ENCODE measurements around the gene BBS9.
"Not testable (repeated sequence)": the region's sequence is repeated elsewhere in the genome, so short reads cannot be mapped to it uniquely, and the experiment has no call there.

Gene BBS9

GRCh38 chr7:33276729-33277128, 147.4 kb downstream of the BBS9 start:
- DNase-seq (ENCODE audit: low spot score), result no peak

DNA sequence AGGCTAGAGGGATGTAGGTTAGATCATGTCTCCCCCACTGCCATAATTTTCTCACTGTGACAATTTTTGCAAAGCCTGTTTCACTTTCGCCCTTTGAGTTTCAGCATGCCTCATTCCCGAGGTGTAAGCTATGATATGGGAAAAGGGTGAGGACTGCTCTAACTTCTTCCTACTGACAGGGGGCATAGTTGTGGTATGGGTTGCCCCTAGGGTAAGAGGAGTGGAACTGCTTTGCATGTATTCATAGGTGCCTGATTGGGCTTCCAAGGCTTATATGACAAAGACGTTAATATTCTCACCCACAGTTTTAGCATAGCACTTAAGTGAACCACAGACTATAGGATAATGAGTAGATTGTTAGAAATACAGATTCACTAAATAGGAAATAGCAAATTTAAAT, 148.7 kb downstream of the BBS9 start:
- DNase-seq (ENCODE audit: low spot score), result no peak

GRCh38 chr7:33286501-33286900, 157.1 kb downstream of the BBS9 start:
- no peak for DNase-seq (ENCODE audit: low spot score)

GRCh38 chr7:33287738-33288137, 158.4 kb downstream of the BBS9 start:
- no peak for DNase-seq (ENCODE audit: low spot score)

- no peak for DNase-seq (ENCODE audit: low spot score)
Observed at GRCh38 chr7:33298848-33299247, 169.5 kb downstream of the BBS9 start.

DNA sequence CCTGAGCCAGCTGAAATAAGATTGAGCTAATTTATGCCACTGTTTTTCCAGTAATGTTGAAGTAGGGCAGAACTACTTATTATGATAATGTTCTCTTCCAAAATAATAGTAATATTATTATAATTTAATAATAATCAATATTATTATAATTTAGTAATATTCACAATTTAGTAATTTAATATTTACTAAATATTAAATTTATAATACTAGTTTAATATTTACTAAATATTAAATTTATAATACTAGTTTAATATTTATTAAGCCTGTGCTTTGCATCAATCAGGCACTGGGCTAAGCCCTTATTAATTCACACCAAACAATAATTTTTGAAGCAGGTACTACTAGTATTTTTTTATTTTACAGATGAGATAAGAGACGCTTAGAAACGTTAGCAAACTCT, 170.1 kb downstream of the BBS9 start:
- no peak for DNase-seq (ENCODE audit: low spot score)

DNA sequence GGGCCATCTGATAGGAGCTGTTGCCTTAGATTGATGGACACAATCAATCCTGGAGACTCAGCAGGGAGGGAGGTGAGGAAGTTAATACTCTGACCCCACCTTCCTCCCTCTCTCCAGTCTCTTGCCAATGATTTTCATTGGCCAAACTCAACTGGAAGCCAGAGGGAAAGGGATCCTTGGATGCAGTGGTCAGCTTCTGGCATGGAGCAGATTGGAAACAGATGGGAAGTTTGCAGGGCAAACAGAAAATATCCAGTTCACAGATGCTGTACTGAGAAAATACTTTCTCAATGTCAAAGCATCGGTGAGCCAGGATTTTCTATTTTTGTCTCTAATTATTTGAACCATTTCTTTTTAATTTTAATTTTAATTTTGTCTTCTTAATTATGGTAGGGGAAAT, 170.8 kb downstream of the BBS9 start:
- DNase-seq (ENCODE audit: low spot score), result no peak

GRCh38 chr7:33300742-33301141, 171.4 kb downstream of the BBS9 start:
- DNase-seq (ENCODE audit: low spot score), result no peak

- DNase-seq (ENCODE audit: low spot score), result not testable (repeated sequence)
Observed at GRCh38 chr7:33303978-33304557, 174.7 kb downstream of the BBS9 start.

- no peak for DNase-seq (ENCODE audit: low spot score)
Observed at GRCh38 chr7:33307205-33307604, 177.8 kb downstream of the BBS9 start.

DNA sequence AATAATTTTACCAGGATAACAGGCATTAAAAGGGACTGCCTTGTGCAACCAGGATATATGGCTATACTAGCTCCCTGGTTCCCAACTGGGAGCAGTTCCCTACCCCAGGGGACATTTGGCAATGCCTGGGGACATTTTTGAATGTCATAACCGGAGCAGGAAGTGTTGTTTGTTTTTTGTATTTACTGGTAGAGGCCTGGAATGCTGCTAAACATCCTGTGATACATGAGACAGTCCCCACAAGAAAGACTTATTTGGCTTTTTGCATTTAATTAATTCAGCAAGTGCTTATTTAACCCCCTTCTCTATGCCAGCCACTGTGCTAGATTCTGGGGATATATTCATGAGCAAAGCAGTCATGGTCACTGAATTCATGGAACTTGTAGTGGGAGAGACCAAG, 181.2 kb downstream of the BBS9 start:
- DNase-seq (ENCODE audit: low spot score), result no peak

- DNase-seq (ENCODE audit: low spot score), result no peak
Observed at GRCh38 chr7:33325754-33326484, 196.6 kb downstream of the BBS9 start.

GRCh38 chr7:33326485-33326848, 197.1 kb downstream of the BBS9 start:
- no peak for DNase-seq (ENCODE audit: low spot score)

GRCh38 chr7:33327427-33327826, 198.1 kb downstream of the BBS9 start:
- no peak for DNase-seq (ENCODE audit: low spot score)

GRCh38 chr7:33334349-33334748, 205.0 kb downstream of the BBS9 start:
- DNase-seq (ENCODE audit: low spot score), result no peak

- no peak for DNase-seq (ENCODE audit: low spot score)
Observed at GRCh38 chr7:33336820-33337219, 207.5 kb downstream of the BBS9 start.

GRCh38 chr7:33339074-33339790, 209.9 kb downstream of the BBS9 start:
- DNase-seq (ENCODE audit: low spot score), result no peak

DNA sequence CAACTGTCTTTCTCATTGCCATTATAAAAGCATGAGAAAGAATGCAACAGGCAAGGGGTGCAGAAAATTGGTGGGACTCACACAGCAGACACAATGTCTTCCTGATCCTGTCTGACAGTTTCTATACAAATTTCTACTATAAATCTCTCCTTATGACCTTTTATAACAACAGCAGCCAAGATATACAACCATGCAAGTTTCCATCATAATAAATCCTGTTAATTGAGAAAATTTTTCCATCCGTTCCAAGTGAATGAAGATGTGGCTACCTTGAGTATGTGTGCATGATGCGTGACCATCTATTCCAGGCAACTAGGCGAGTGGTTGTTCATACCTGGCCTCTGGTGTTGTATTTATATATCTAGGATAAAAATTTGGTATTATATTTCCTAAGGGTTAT, 216.7 kb downstream of the BBS9 start:
- no peak for DNase-seq (ENCODE audit: low spot score)

DNA sequence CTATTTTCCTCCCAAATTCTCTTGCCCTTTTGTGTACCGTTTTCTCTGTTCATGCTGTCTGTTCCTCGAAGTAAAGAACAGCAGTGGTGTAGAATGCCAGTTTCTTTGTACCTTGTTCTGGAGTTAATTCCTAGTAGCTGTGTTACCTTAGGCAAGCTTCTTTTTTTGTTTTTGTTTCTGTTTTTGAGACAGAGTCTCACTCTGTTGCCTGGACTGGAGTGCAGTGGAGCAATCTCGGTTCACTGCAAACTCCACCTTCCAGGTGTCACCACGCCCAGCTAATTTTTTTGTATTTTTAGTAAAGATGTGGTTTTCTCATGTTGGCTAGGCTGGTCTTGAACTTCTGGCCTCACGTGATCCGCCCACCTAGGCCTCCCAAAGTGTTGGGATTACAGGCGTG, 221.2 kb downstream of the BBS9 start:
- no peak for DNase-seq (ENCODE audit: low spot score)

DNA sequence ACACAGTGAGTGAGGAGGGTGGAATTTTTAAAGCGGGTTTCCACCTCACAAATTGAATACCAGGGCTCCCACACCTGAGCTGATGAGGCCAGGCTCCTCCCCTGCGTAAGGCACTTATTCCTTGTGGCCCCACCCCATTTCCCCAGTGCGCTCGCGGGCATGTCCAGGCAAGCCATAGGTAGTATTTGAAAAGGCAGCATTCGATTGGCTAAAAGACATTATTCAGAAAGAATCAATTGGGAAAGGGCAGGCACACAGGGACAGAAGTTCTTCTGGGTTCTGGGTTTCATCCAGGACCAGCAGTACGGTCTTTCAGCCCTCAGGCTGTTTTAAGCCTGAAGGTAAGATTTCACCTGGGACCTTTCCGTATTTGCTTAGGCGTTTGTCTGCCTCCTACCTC, 222.3 kb downstream of the BBS9 start:
- no peak for DNase-seq (ENCODE audit: low spot score)

GRCh38 chr7:33354201-33354600, 224.8 kb downstream of the BBS9 start:
- DNase-seq (ENCODE audit: low spot score), result no peak

DNA sequence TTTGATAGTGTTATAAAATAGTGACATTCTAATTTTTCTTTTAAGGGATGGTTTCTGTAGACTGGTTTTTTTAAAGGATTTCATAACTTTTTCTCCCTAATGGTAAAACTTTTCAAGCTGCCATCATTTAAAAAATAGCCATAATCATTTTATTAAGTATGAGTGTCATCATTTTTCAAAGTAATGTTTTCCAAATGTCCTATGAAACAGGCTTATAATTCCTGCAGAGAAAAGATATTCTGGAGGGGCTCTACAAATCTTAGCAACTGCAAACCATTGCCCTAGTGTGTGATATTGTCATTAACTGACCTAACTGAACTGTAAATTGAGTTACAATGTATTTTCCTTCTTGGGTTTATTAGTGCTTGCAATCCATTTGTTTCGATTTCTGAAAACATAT, 226.0 kb downstream of the BBS9 start:
- DNase-seq (ENCODE audit: low spot score), result no peak

DNA sequence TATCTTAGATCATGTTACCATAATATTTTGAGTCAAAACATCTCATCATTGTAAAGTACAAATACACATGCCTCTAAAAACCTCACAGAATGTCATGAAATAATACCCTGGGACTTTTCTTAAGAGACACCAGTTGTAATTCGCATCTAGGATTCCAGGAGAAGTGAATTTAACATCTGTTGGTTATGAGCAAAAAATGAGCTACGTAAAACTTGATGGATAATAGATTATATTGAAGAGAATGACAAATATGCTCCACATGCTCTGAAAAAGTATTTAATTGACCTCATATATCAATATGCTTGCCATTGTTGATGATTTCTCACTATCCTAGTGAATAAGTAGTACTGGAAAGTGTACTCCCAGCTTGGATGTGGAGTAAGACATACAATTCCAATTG, 227.0 kb downstream of the BBS9 start:
- no peak for DNase-seq (ENCODE audit: low spot score)

DNA sequence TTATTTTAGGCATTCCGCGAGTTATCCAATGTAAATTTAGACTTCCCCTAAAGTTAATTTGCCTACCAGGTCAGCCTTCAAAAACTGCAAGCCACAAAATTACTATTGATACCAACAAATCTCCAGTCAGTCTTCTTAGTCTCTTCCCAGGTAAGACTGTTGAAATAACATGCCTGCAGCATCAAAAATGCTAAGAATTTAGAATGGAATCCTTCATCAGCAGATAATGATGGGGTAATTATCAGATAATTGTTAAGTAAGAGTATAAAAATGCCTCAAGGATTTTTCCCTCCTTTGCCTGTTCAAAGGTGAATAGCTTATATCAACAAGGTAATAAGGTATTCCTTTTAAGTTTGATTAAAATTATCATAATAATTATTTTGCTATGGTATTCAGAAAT, 228.5 kb downstream of the BBS9 start:
- no peak for DNase-seq (ENCODE audit: low spot score)

Measured in COLO829 (cell line).